Measurements from ENCODE around the gene NCAPD2. TPM values are rescaled to one million over a fixed set of nuclear protein-coding genes. Genes with fewer than 3 reads are reported as not detected.

NCAPD2 gene
- total and polyA plus RNA-seq, 2 of the 4 experiments (the other 2 are of a cell fraction): 35.6 to 57.9 TPM

DNA sequence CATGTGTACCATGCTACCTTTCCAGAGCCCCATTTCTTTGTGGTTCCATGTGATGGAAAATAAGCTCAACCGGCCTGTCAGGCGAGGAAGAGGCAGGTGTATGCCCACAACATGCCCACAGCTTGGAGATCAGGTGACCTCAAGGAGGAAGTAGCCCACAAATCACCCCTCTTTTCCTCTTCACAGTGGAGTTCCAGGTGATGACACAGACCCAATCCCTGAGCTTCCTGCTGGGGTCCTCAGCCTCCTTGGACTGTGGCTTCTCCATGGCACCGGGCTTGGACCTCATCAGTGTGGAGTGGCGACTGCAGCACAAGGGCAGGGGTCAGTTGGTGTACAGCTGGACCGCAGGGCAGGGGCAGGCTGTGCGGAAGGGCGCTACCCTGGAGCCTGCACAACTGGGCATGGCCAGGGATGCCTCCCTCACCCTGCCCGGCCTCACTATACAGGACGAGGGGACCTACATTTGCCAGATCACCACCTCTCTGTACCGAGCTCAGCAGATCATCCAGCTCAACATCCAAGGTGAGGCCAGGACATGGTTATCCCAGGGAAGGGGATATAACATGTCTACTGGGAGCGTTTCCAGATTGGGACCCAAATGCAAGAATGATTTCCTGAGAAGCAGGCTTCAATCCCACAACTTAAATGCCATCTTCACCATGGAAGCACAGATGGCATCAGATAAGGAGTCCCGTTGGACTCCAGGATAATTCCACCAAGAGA lies 36.5 kb upstream of the NCAPD2 start (continued):
- TF ChIP-seq BHLHE40 (IDR thresholded peaks at IDR 0.05; ENCODE audit: low read depth, low read length): no peak

DNA sequence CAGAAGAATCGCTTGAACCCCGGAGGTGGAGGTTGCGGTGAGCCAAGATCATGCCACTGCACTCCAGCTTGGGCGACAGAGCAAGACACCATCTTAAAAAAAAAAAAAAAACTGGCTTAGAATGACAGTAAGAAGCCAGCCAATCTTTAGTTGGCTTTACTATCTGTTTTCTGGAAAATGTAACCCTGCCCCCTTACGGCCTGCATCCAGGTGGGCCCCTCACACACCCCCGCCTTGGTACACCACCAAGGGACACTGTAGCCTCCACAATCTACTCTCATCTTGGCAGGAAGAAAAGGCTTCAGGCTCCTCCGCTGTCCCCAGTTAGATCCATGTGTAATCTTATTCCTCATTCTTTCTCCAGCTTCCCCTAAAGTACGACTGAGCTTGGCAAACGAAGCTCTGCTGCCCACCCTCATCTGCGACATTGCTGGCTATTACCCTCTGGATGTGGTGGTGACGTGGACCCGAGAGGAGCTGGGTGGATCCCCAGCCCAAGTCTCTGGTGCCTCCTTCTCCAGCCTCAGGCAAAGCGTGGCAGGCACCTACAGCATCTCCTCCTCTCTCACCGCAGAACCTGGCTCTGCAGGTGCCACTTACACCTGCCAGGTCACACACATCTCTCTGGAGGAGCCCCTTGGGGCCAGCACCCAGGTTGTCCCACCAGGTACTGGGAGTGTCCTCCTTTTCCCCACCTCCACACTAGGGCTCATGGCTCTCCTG lies 35.5 kb upstream of the NCAPD2 start:
- WGBS, 2 experiments (ENCODE audit: extremely low coverage in 2 of 2, insufficient read length in 1 of 2): 96% methylated on average over 3 of the region's 14 CpGs; no CpG with 5 or more reads in 1 of the 2 experiments
- ATAC-seq (ENCODE audit: low read depth) (no peak), DNase-seq (no peak)
- Histone ChIP-seq H4K91ac (ENCODE audit: insufficient read depth, low read depth, low read length) (no peak overlapping the region), H3K23ac (ENCODE audit: low read depth, low read length) (no peak overlapping the region), H3K27ac (ENCODE audit: insufficient read depth, low read length) (no peak overlapping the region), H2BK15ac (ENCODE audit: low read depth, low read length) (no peak overlapping the region), H3K36me3 (ENCODE audit: control insufficient read depth, insufficient read depth, low read length) (peaks cover 46% of the 10 kb centered on the region), H3K4me3 (ENCODE audit: insufficient read depth, low read depth, low read length) (no peak overlapping the region), H4K20me1 (ENCODE audit: insufficient read depth, low read length) (no peaks in the 10 kb centered on the region), H3K27me3 (ENCODE audit: control insufficient read depth, insufficient read depth, low read length) (no peaks in the 10 kb centered on the region), H4K5ac (ENCODE audit: low read depth, low read length) (no peak overlapping the region), H3K79me1 (ENCODE audit: low read depth in 1 of 2, low read length in 2 of 2) (peaks cover 0 to under 1% of the 10 kb centered on the region in 2 experiments; a peak in 1 of 4 replicates), H3K18ac (ENCODE audit: low read depth, low read length) (no peak overlapping the region), H3K56ac (ENCODE audit: extremely low read depth, insufficient read depth, low read length) (no peak overlapping the region), H2AFZ (replicated peaks; ENCODE audit: low read length, poor library complexity) (no peak overlapping the region), H2AK5ac (ENCODE audit: low read depth, low read length) (no peak overlapping the region), H3K4me2 (ENCODE audit: low read depth, low read length) (no peak overlapping the region), H3K4ac (ENCODE audit: low read depth, low read length) (no peak overlapping the region), H2BK20ac (ENCODE audit: low read depth, low read length) (no peak overlapping the region), H3K9me1 (ENCODE audit: insufficient read depth, low read length) (peaks cover 5% of the 10 kb centered on the region; the same call in 1 of the 2 replicates), H3K9ac (ENCODE audit: low read depth, low read length) (no peak overlapping the region), H4K8ac (ENCODE audit: low read depth in 2 of 2, low read length in 2 of 2) (no peak overlapping the region), H2BK5ac (ENCODE audit: low read depth, low read length, poor library complexity, severe bottlenecking) (no peak overlapping the region), H3K4me1 (ENCODE audit: control insufficient read depth, insufficient read depth, low read length) (no peaks in the 10 kb centered on the region), H2BK120ac (ENCODE audit: low read depth, low read length) (no peak overlapping the region), H2AK9ac (replicated peaks; ENCODE audit: low read depth, low read length, poor library complexity) (no peak overlapping the region), H3K14ac (replicated peaks; ENCODE audit: low read depth, low read length) (no peak overlapping the region), H3K9me3 (ENCODE audit: control insufficient read depth, insufficient read depth, low read length) (no peaks in the 10 kb centered on the region)
- CTCF ChIA-PET: no interaction called here
- in situ Hi-C loops (cut with MboI; ENCODE audit: low sequenced_read_pairs) (loop anchor here (25.0 kb wide), 1 partner anchor 271 kb away; no protein-coding TSS in a partner anchor), dilution Hi-C loops (cut with HindIII; ENCODE audit: low sequenced_read_pairs, unreplicated experiment) (no loop called here), intact Hi-C loops (cut with micrococcal nuclease) (no loop called here)
- POLR2A ChIA-PET (ENCODE audit: unreplicated experiment): interaction anchor here (1.0 kb wide), 1 partner anchor 76 kb away, joined by 3 read pairs; the partner anchor contains the start of gene GAPDH
- TF ChIP-seq FOS (IDR thresholded peaks at IDR 0.05; ENCODE audit: low read depth, low read length) (no peak), NFE2L2 (IDR thresholded peaks at IDR 0.05; ENCODE audit: low read depth, low read length) (no peak), SMC3 (IDR thresholded peaks at IDR 0.05; ENCODE audit: low read depth, low read length) (no peak)
- TF ChIP-seq, protein P1, sequence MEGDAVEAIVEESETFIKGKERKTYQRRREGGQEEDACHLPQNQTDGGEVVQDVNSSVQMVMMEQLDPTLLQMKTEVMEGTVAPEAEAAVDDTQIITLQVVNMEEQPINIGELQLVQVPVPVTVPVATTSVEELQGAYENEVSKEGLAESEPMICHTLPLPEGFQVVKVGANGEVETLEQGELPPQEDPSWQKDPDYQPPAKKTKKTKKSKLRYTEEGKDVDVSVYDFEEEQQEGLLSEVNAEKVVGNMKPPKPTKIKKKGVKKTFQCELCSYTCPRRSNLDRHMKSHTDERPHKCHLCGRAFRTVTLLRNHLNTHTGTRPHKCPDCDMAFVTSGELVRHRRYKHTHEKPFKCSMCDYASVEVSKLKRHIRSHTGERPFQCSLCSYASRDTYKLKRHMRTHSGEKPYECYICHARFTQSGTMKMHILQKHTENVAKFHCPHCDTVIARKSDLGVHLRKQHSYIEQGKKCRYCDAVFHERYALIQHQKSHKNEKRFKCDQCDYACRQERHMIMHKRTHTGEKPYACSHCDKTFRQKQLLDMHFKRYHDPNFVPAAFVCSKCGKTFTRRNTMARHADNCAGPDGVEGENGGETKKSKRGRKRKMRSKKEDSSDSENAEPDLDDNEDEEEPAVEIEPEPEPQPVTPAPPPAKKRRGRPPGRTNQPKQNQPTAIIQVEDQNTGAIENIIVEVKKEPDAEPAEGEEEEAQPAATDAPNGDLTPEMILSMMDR (conservative IDR thresholded peaks at IDR 0.05; ENCODE audit: low read depth, low read length): no peak
- BruUV-seq (replicated peaks): no TSS peak
